ENCODE results near the gene SCN7A.

The SCN7A gene

DNA sequence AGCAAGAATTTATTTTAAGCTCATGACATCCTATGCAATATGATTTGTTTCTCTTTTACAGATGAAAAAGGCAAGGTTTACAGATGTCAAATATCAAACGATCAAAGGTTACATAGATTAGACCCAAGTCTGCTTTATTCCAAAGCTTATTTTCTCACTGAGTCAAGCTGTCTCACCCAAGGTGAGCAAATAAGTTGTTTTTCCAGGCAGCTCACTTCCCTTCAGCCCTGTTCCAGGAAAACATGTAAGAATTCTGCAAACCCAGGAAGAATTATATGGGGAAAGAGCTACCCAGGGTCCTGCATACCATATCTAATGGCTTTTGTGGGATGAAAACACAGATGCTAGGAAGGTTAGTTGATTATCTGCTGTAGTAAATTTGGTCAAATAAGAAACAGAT is 60.6 kb downstream of the SCN7A start:
- no peak for TF ChIP-seq REST (IDR thresholded peaks at IDR 0.05; ENCODE audit: insufficient read depth in 1 of 2, low read depth in 2 of 2, low read length in 2 of 2)
- no peak for TF ChIP-seq FOXP2 (optimal IDR thresholded peaks at IDR 0.05; ENCODE audit: borderline replicate concordance, extremely low read depth, extremely low read length, insufficient read depth)
- TF ChIP-seq TAF1 (IDR thresholded peaks at IDR 0.05; ENCODE audit: borderline replicate concordance, insufficient read depth, low read length), result no peak
- TF ChIP-seq POLR2AphosphoS5 (IDR thresholded peaks at IDR 0.05; ENCODE audit: low read depth, low read length), result no peak
- no peak for TF ChIP-seq SIN3A (IDR thresholded peaks at IDR 0.05; ENCODE audit: borderline replicate concordance, insufficient read depth, low read length)

DNA sequence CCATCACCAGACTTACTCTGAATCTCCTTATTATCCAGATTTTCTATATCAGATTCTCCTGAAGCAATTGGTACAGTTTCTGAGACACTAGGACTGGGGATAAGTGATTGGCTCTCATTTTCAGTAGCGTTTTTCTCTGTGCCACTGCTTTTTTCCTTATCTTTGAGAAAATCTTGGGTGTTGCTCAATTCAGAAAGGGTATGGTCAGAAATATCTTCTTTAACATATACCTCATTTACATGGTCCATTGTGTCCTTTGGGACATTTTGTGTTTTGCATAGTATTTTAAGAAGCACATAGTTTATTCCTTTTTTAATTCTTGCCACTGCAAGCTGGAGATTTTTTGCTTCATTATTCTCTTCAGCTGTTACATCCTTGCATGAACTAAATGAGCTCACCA is 61.7 kb downstream of the SCN7A start:
- no peak for TF ChIP-seq REST (IDR thresholded peaks at IDR 0.05; ENCODE audit: insufficient read depth in 1 of 2, low read depth in 2 of 2, low read length in 2 of 2)
- no peak for TF ChIP-seq POLR2AphosphoS5 (IDR thresholded peaks at IDR 0.05; ENCODE audit: low read depth, low read length)
- TF ChIP-seq FOXP2 (optimal IDR thresholded peaks at IDR 0.05; ENCODE audit: borderline replicate concordance, extremely low read depth, extremely low read length, insufficient read depth), result no peak
- no peak for TF ChIP-seq SIN3A (IDR thresholded peaks at IDR 0.05; ENCODE audit: borderline replicate concordance, insufficient read depth, low read length)
- no peak for TF ChIP-seq TAF1 (IDR thresholded peaks at IDR 0.05; ENCODE audit: borderline replicate concordance, insufficient read depth, low read length)

DNA sequence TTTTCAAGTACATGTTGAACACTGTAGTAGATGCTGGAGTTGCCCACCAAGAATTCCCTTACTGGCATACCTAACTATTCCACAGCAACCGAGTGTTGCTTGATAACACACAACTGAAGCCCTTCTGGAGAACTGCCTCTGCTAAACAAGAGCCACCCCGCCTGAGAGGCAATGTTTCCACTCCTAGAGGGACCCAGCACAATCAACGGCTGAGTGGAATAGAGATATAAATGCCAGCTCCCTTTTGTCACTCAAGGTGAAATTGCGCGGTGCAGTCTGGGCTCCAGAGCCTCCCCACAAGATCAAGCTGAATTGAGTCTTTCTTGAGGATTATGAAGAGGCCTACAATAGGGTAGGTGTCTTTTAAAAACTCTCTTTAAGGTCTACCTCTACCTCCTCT is 69.2 kb downstream of the SCN7A start:
- TF ChIP-seq FOXP2 (optimal IDR thresholded peaks at IDR 0.05; ENCODE audit: borderline replicate concordance, extremely low read depth, extremely low read length, insufficient read depth) (no peak), REST (IDR thresholded peaks at IDR 0.05; ENCODE audit: insufficient read depth in 1 of 2, low read depth in 2 of 2, low read length in 2 of 2) (no peak), POLR2AphosphoS5 (IDR thresholded peaks at IDR 0.05; ENCODE audit: low read depth, low read length) (no peak), TAF1 (IDR thresholded peaks at IDR 0.05; ENCODE audit: borderline replicate concordance, insufficient read depth, low read length) (no peak), SIN3A (IDR thresholded peaks at IDR 0.05; ENCODE audit: borderline replicate concordance, insufficient read depth, low read length) (no peak)

- no peak for TF ChIP-seq REST (IDR thresholded peaks at IDR 0.05; ENCODE audit: insufficient read depth in 1 of 2, low read depth in 2 of 2, low read length in 2 of 2)
- no peak for TF ChIP-seq POLR2AphosphoS5 (IDR thresholded peaks at IDR 0.05; ENCODE audit: low read depth, low read length)
- TF ChIP-seq FOXP2 (optimal IDR thresholded peaks at IDR 0.05; ENCODE audit: borderline replicate concordance, extremely low read depth, extremely low read length, insufficient read depth), result no peak
- no peak for TF ChIP-seq TAF1 (IDR thresholded peaks at IDR 0.05; ENCODE audit: borderline replicate concordance, insufficient read depth, low read length)
- no peak for TF ChIP-seq SIN3A (IDR thresholded peaks at IDR 0.05; ENCODE audit: borderline replicate concordance, insufficient read depth, low read length)
Measured at GRCh38 chr2:166419616-166419934, 74.5 kb downstream of the SCN7A start.

All from PFSK-1 (cell line).